ENCODE results near the gene STX10. TPM values are rescaled to one million over a fixed set of nuclear protein-coding genes. Genes with fewer than 3 reads are reported as not detected.

Gene STX10
- total and polyA plus RNA-seq, 2 donors (not counting 3 experiments of a cell fraction or from before 2014, with no cell fraction given), result 63.1 to 91.6 TPM

DNA sequence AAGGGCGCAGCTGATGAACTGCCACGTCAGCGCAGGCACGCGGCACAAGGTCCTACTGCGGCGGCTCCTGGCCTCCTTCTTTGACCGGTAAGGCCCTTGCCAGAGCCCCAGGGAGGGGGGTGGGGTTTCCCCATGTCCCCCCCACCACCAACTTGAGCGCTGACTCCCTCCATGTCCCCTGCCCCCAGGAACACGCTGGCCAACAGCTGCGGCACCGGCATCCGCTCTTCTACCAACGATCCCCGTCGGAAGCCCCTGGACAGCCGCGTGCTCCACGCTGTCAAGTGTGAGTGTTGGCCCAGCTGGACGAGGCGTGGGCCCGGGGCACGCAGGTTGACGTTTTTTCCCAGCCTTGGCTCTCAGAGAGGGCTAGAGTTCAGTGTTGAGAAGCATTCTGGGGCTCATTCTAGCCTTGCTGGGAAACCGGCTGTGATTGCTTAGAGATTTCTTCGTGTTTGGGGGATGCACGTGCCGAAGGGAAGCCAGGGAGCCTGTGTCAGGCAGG lies 12.8 kb downstream of the STX10 start:
- H2AFZ ChIP-seq (ENCODE audit: low read depth, low read length), result no peak overlapping the region
- no peak overlapping the region for H3K27ac ChIP-seq (ENCODE audit: insufficient read depth, low read depth, low read length)
- H3K9me3 ChIP-seq (replicated peaks; ENCODE audit: control insufficient read depth, insufficient read depth, low read length), result no peaks in the 10 kb centered on the region
- peaks cover 12 to 36% of the 10 kb centered on the region in 2 experiments for H3K36me3 ChIP-seq (ENCODE audit: control insufficient read depth in 2 of 2, extremely low read depth in 1 of 2, insufficient read depth in 2 of 2, low read length in 2 of 2)
- peaks cover 24% of the 10 kb centered on the region for H3K79me2 ChIP-seq (ENCODE audit: control insufficient read depth, insufficient read depth, low read length)
- H4K20me1 ChIP-seq (replicated peaks; ENCODE audit: control insufficient read depth, extremely low read depth, insufficient read depth, low read length), result peaks cover 2% of the 10 kb centered on the region
- DNase-seq (ENCODE audit: low read depth, low spot score) (no peak), FAIRE-seq (no peak)
- H3K4me1 ChIP-seq (ENCODE audit: control insufficient read depth, extremely low read depth, insufficient read depth, low read length), result no peaks in the 10 kb centered on the region
- intact Hi-C loops (cut with micrococcal nuclease), result no loop called here
- dilution Hi-C loops (cut with MboI; ENCODE audit: extremely low pct_ligation_motif_present, low sequenced_read_pairs), result no loop called here
- no peaks in the 10 kb centered on the region for H3K27me3 ChIP-seq (ENCODE audit: control insufficient read depth in 2 of 2, insufficient read depth in 2 of 2, low read length in 2 of 2)
- ChIA-PET POLR2A (no interaction called here), CTCF (interaction anchor here (1.0 to 1.3 kb wide), 2 partner anchors 9 to 36 kb away, joined by 3 to 4 read pairs; no protein-coding TSS in a partner anchor)
- BruUV-seq (replicated peaks), result no TSS peak
- TF ChIP-seq FOS (IDR thresholded peaks at IDR 0.05; ENCODE audit: borderline replicate concordance, insufficient read depth, low read length), result no peak
- TF ChIP-seq, protein P1, sequence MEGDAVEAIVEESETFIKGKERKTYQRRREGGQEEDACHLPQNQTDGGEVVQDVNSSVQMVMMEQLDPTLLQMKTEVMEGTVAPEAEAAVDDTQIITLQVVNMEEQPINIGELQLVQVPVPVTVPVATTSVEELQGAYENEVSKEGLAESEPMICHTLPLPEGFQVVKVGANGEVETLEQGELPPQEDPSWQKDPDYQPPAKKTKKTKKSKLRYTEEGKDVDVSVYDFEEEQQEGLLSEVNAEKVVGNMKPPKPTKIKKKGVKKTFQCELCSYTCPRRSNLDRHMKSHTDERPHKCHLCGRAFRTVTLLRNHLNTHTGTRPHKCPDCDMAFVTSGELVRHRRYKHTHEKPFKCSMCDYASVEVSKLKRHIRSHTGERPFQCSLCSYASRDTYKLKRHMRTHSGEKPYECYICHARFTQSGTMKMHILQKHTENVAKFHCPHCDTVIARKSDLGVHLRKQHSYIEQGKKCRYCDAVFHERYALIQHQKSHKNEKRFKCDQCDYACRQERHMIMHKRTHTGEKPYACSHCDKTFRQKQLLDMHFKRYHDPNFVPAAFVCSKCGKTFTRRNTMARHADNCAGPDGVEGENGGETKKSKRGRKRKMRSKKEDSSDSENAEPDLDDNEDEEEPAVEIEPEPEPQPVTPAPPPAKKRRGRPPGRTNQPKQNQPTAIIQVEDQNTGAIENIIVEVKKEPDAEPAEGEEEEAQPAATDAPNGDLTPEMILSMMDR (IDR thresholded peaks at IDR 0.05; ENCODE audit: extremely low read depth in 1 of 2, insufficient read depth in 1 of 2, low read depth in 1 of 2, low read length in 2 of 2), result no peak
- no peak for TF ChIP-seq EZH2 (IDR thresholded peaks at IDR 0.05; ENCODE audit: borderline replicate concordance, low read depth, low read length, severe bottlenecking)
- TF ChIP-seq POLR2AphosphoS5 (IDR thresholded peaks at IDR 0.05; ENCODE audit: insufficient read depth, low read depth, low read length), result no peak
- no peak for TF ChIP-seq JUN (IDR thresholded peaks at IDR 0.05; ENCODE audit: borderline replicate concordance, insufficient read depth, insufficient read length, low read depth)
- no peak for TF ChIP-seq POLR2A (IDR thresholded peaks at IDR 0.05; ENCODE audit: low read depth, low read length)
- TF ChIP-seq GATA2 (IDR thresholded peaks at IDR 0.05; ENCODE audit: insufficient read depth, insufficient read length, low read depth, low read length), result no peak
- TF ChIP-seq MYC (IDR thresholded peaks at IDR 0.05; ENCODE audit: low read depth, low read length), result no peak
- TF ChIP-seq, protein P2, sequence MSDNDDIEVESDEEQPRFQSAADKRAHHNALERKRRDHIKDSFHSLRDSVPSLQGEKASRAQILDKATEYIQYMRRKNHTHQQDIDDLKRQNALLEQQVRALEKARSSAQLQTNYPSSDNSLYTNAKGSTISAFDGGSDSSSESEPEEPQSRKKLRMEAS (IDR thresholded peaks at IDR 0.05; ENCODE audit: insufficient read depth, insufficient read length), result no peak
- no peaks in the 10 kb centered on the region for H3K9me1 ChIP-seq (replicated peaks; ENCODE audit: control insufficient read depth, extremely low read depth, insufficient read depth, low read length)
- H3K4me2 ChIP-seq (ENCODE audit: insufficient read depth, low read length), result no peak overlapping the region
- no peak overlapping the region for H3K9ac ChIP-seq (replicated peaks; ENCODE audit: extremely low read depth, insufficient read depth, low read length)
- H3K4me3 ChIP-seq (replicated peaks in 1 of 3; ENCODE audit: insufficient read depth in 1 of 3, low read depth in 1 of 3, low read length in 3 of 3), result no peak overlapping the region

Measured in endothelial cell of umbilical vein (primary cell).